GM19351 (cell line): ENCODE results near the gene IL3RA.
"Not testable (repeated sequence)": the region's sequence is repeated elsewhere in the genome, so short reads cannot be mapped to it uniquely, and the experiment has no call there.

Source experiments
- ATAC-seq: cut with Tn5 transposase; IDR thresholded peaks from one replicate; pipeline ENCODE4 v1.9.1; 2021; ENCODE audit warnings: mild to moderate bottlenecking, moderate library complexity; ENCODE audit not compliant: unreplicated experiment

IL3RA gene

GRCh38 chrX:1327651-1328304 is 8.8 kb upstream of the IL3RA start:
- peak; percentile 35 for ATAC-seq

GRCh38 chrX:1330605-1331004 is 6.0 kb upstream of the IL3RA start:
- ATAC-seq, result no peak

GRCh38 chrX:1332433-1332832 is 4.2 kb upstream of the IL3RA start:
- not testable (repeated sequence) for ATAC-seq

GRCh38 chrX:1334854-1335253 is 1.7 kb upstream of the IL3RA start:
- no peak for ATAC-seq

GRCh38 chrX:1336948-1337779 is 579 bp downstream of the IL3RA start:
- peak; percentile 36 for ATAC-seq

- no peak for ATAC-seq
Measured at GRCh38 chrX:1341545-1342184, 5.1 kb downstream of the IL3RA start.

- not testable (repeated sequence) for ATAC-seq
Measured at GRCh38 chrX:1349606-1350005, 13.0 kb downstream of the IL3RA start.

- no peak for ATAC-seq
Measured at GRCh38 chrX:1351981-1352714, 15.6 kb downstream of the IL3RA start.

- no peak for ATAC-seq
Measured at GRCh38 chrX:1354036-1355019, 17.7 kb downstream of the IL3RA start.

- no peak for ATAC-seq
Measured at GRCh38 chrX:1355131-1356046, 18.8 kb downstream of the IL3RA start.

GRCh38 chrX:1357993-1358392 is 21.4 kb downstream of the IL3RA start:
- ATAC-seq, result no peak

- ATAC-seq, result no peak
Measured at GRCh38 chrX:1358793-1359476, 22.4 kb downstream of the IL3RA start.

GRCh38 chrX:1359477-1359873 is 22.9 kb downstream of the IL3RA start:
- no peak for ATAC-seq

- no peak for ATAC-seq
Measured at GRCh38 chrX:1360171-1360570, 23.6 kb downstream of the IL3RA start.

- ATAC-seq, result no peak
Measured at GRCh38 chrX:1361275-1361674, 24.7 kb downstream of the IL3RA start.

- no peak for ATAC-seq
Measured at GRCh38 chrX:1361910-1362309, 25.3 kb downstream of the IL3RA start.

- not testable (repeated sequence) for ATAC-seq
Measured at GRCh38 chrX:1366363-1366762, 29.8 kb downstream of the IL3RA start.

GRCh38 chrX:1368385-1368698 is 31.8 kb downstream of the IL3RA start:
- ATAC-seq, result no peak
